Activated naive CD4-positive, alpha-beta T cell treated with anti-CD3 and anti-CD28 coated beads for 36 hours (primary cell): Measurements from ENCODE around the gene CLIC5. TPM values are rescaled to one million over a fixed set of nuclear protein-coding genes. Genes with fewer than 3 reads are reported as not detected.

Experiments
- CTCF ChIA-PET: fragments of 350-600 bp; sonication (Branson Sonifier 250); formaldehyde crosslinking; loops from one replicate; lab custom pipeline; 2021; ENCODE audit warnings: antibody characterized with exemption; lab: Charles Lee
- DNase-seq: peaks from one replicate; pipeline ENCODE4 v3.0.0-alpha.2; 2020
- H3K27ac Mint-ChIP-seq: one replicate; pipeline ENCODE4 v1.8.0; 2021; ENCODE audit warnings: mild to moderate bottlenecking, mixed read lengths
- H3K27me3 Mint-ChIP-seq: one replicate; pipeline ENCODE4 v1.8.0; 2021; ENCODE audit warnings: low read depth, mixed read lengths
- H3K36me3 Mint-ChIP-seq: one replicate; pipeline ENCODE4 v1.8.0; 2021; ENCODE audit warnings: low read depth, mixed read lengths
- H3K4me1 Mint-ChIP-seq: one replicate; pipeline ENCODE4 v1.8.0; 2021; ENCODE audit warnings: low read depth, mixed read lengths
- H3K4me3 Mint-ChIP-seq: one replicate; pipeline ENCODE4 v1.8.0; 2021; ENCODE audit warnings: mild to moderate bottlenecking, moderate library complexity, mixed read lengths
- H3K9me3 Mint-ChIP-seq: one replicate; pipeline ENCODE4 v1.8.0; 2021; ENCODE audit warnings: mixed read lengths
- intact Hi-C: fragments of 100-400 bp; cut with micrococcal nuclease; formaldehyde crosslinking; loops from one replicate; pipeline ENCODE4 v1.15.1; 2023
- total RNA-seq, 2 experiments: library from RNA; stranded (reverse); gene quantifications; one replicate each; pipeline ENCODE4 v1.2.3, GENCODE V29; 2021

CLIC5 gene
- 1 to 10 TPM in 1 of 2 experiments, under 1 TPM in 1; 0.52 to 1.5 TPM for total RNA-seq

DNA sequence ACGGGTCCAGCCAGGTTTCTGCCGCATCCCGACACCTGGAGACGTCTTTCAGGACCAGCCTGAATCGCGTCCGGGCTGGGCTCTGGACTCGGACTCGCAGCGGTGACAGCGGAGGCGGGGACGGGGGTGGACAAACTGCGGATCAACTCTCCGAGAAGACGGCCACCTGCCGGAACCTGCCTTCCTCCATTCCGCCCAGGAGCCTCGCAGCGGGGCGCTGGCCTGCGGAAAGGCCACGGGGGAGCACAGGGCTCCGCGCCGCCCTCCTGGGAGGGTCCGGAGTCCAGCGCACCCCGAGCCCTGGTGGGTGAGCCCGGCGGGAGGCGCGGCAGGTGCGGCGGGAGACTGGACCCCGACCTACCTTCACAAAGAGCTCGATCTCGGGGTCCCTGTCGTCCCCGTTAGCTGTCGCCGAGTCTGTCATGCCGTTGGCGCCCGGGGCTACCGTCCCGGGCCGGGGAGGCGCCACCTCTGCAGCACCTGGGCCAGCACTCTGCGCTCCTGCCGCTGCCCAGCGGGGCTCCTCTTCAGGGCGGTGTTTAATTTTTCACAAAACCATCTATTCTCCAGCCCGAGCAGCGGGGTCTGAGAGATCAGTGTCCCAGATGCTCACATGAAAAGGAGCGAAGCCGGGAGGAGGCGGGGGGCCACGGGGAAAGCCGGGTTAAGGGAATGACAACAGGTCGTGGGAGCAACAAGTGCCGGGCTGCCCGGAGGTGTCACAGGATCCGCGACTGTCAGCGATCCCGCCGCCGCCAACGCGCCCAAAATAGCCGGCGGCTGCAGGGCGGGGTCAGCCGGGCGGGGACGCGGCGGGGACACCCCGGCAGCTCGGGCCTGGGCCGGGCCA is at the start of gene CLIC5:
CLIC5 (minus strand) TSS at position 742 of the 850 bp plus-strand sequence; CDS start at position 424, 318 bp downstream.
- Mint-ChIP-seq H3K27ac (no peak within 1 kb of the TSS), H3K36me3 (no peaks in the 10 kb centered on the region), H3K4me1 (peaks cover 44% of the 10 kb centered on the region), H3K9me3 (no peaks in the 10 kb centered on the region), H3K27me3 (peaks cover 12% of the 10 kb centered on the region), H3K4me3 (peak within 1 kb of the TSS; percentile 75)
- CTCF ChIA-PET: no interaction called here
- peak; percentile 33 for DNase-seq
- intact Hi-C loops: loop anchor here (2.0 to 10.0 kb wide), 4 partner anchors 113 to 1081 kb away; partner anchors contain the start of gene ENPP4

GRCh38 chr6:46062991-46063390 is 47.3 kb upstream of the CLIC5 start:
- peaks cover 7% of the 10 kb centered on the region for H3K27me3 Mint-ChIP-seq
- H3K4me1 Mint-ChIP-seq: no peaks in the 10 kb centered on the region
- no peaks in the 10 kb centered on the region for H3K36me3 Mint-ChIP-seq
- H3K9me3 Mint-ChIP-seq: no peaks in the 10 kb centered on the region
- CTCF ChIA-PET: no interaction called here
- intact Hi-C loops: no loop called here
- no peak overlapping the region for H3K27ac Mint-ChIP-seq
- DNase-seq: no peak
- no peak overlapping the region for H3K4me3 Mint-ChIP-seq

DNA sequence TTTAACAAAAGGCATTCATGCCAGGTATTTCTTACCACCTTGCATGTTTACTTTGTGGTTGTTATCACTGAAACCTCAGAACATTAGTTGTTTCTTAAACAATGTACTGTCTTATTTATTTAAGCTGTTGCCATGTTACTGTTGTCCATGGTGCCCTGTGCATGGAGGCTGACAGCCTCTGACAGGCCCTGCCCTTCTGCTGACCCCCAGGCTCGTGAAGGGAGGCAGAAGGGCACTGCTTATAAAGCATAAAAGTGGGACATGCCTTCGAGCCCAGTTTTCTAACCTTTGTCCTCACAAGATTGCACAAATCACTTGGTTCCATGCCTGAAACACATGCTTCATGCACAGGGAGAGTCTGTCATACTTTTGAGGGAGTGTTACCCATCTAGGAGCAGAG is 46.7 kb upstream of the CLIC5 start:
- no peak for DNase-seq
- CTCF ChIA-PET: no interaction called here
- intact Hi-C loops: no loop called here
- H3K4me1 Mint-ChIP-seq: no peaks in the 10 kb centered on the region
- H3K4me3 Mint-ChIP-seq: no peak overlapping the region
- H3K9me3 Mint-ChIP-seq: no peaks in the 10 kb centered on the region
- no peak overlapping the region for H3K27ac Mint-ChIP-seq
- H3K36me3 Mint-ChIP-seq: no peaks in the 10 kb centered on the region
- peaks cover 13% of the 10 kb centered on the region for H3K27me3 Mint-ChIP-seq

DNA sequence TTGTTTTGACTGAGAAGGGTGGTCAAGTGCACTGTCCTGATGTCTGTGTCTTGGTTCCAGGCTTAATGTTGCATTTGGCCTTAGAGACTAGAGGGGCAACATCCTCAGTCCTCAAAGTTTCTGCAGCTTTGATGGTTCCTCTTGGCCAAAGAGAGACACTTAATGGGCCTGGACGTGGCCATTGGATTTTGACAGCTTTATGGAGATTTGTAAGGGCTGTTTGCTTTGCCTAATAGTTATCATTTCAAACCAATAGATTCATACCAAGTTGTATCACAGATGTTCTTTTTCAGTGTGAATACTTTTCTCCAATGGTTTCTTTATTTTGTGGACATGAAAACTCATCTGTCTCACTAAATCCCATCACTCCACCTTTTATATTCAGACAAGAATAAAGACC is 45.8 kb upstream of the CLIC5 start:
- Mint-ChIP-seq H3K27me3 (peaks cover 17% of the 10 kb centered on the region), H3K4me3 (no peak overlapping the region), H3K36me3 (no peaks in the 10 kb centered on the region), H3K27ac (no peak overlapping the region), H3K4me1 (no peaks in the 10 kb centered on the region), H3K9me3 (no peaks in the 10 kb centered on the region)
- DNase-seq: no peak
- intact Hi-C loops: no loop called here
- CTCF ChIA-PET: no interaction called here

DNA sequence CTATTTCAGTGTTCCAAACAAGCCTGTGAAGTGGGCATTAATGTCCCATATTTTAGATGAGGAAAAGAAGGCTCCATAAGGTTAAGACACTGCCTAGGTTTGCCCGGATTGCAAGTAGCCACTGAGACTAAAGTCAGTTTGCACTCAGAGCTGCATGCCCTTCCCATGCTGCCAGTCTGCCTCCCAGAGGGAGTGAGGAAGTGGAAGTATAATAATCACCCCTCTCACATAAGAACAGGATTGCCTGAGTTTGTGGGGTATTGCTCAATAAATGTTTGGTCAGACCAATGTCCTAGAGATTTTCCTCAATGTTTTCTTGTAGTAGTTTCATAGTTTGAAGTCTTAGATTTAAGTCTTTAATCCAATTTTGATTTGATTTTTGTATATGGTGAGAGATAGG is 43.9 kb upstream of the CLIC5 start:
- no peak overlapping the region for H3K4me3 Mint-ChIP-seq
- H3K27ac Mint-ChIP-seq: no peak overlapping the region
- DNase-seq: no peak
- no peaks in the 10 kb centered on the region for H3K4me1 Mint-ChIP-seq
- no peaks in the 10 kb centered on the region for H3K36me3 Mint-ChIP-seq
- H3K9me3 Mint-ChIP-seq: no peaks in the 10 kb centered on the region
- CTCF ChIA-PET: no interaction called here
- H3K27me3 Mint-ChIP-seq: peaks cover 20% of the 10 kb centered on the region
- intact Hi-C loops: no loop called here

DNA sequence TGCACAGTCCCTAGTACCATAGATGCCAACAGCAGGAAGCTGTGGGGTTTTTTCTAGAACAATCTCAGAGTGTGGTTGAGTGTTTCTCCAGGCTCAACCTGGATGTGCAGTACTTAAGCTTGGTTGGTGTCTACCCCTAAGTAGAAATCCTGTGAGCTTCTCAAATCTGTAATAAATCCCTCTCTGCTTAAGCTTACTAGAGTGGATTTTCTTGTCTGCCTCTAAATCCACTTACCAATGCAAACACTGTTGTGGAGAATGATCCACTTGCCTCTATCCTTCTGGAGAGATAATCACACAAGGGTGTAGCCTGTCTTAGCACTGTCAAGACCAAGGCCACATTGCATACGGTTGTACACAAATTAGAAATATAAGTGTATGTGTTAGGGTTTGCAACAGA is 43.3 kb upstream of the CLIC5 start:
- Mint-ChIP-seq H3K36me3 (no peaks in the 10 kb centered on the region), H3K9me3 (no peaks in the 10 kb centered on the region), H3K4me1 (no peaks in the 10 kb centered on the region), H3K4me3 (no peak overlapping the region), H3K27me3 (peaks cover 20% of the 10 kb centered on the region), H3K27ac (no peak overlapping the region)
- intact Hi-C loops: no loop called here
- no peak for DNase-seq
- CTCF ChIA-PET: no interaction called here

GRCh38 chr6:46057792-46058191 is 42.1 kb upstream of the CLIC5 start:
- no peaks in the 10 kb centered on the region for H3K36me3 Mint-ChIP-seq

DNA sequence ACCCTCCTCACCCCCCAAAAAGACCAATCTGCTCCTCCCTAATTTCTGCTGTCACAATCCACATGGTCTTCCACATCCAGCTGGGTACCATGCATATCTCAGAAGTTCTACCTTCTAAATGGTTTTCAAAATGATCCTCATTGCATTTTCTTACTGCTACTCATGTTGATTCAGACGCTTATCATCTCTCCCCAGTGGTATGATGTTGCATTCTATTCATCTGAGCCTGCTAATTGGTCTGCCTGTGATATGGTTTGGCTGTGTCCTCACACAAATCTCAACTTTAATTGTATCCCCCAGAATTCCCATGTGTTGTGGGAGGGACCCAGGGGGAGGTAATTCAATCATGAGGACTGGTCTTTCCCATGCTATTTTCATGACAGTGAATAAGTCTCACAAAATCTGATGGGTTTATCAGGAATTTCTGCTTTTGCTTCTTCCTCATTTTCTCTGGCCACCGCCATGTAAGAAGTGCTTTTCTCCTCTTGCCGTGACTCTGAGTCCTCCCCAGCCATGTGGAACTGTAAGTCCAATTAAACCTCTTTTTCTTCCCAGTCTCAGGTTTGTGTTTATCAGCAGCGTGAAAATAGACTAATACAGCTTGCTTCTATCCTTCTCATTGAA is 41.4 kb upstream of the CLIC5 start:
- Mint-ChIP-seq H3K36me3 (no peaks in the 10 kb centered on the region), H3K4me1 (peaks cover 7% of the 10 kb centered on the region), H3K27me3 (peaks cover 20% of the 10 kb centered on the region), H3K9me3 (no peaks in the 10 kb centered on the region), H3K4me3 (no peak overlapping the region), H3K27ac (no peak overlapping the region)
- intact Hi-C loops: no loop called here
- no peak for DNase-seq
- CTCF ChIA-PET: no interaction called here

More at GRCh38 chr6:46057792-46058191, 42.1 kb upstream of the CLIC5 start:
- Mint-ChIP-seq H3K9me3 (no peaks in the 10 kb centered on the region), H3K4me1 (peaks cover 7% of the 10 kb centered on the region), H3K27me3 (peaks cover 20% of the 10 kb centered on the region), H3K4me3 (no peak overlapping the region), H3K27ac (no peak overlapping the region)
- CTCF ChIA-PET: no interaction called here
- intact Hi-C loops: no loop called here
- DNase-seq: no peak

DNA sequence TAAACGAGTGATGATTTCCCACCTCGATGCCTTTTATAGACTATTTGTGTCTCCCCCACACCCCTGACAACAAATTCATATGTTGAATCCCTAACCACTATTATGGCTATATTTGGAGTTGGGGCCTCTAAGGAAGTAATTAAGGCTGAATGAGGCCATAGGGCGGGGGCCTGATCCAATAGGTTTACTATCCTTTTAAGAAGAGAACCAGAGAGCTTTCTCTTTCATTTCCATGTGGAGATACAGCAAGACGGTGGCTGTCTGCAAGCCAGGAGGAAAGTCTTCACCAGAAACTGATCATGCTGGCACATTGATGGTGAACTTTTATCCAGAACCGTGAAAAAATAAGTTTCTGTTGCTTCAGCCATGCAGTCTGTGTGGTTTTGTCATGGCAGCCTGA is 38.9 kb upstream of the CLIC5 start:
- no peaks in the 10 kb centered on the region for H3K36me3 Mint-ChIP-seq
- no peak overlapping the region for H3K4me3 Mint-ChIP-seq
- H3K27ac Mint-ChIP-seq: no peak overlapping the region
- peaks cover 7% of the 10 kb centered on the region for H3K4me1 Mint-ChIP-seq
- H3K9me3 Mint-ChIP-seq: no peaks in the 10 kb centered on the region
- H3K27me3 Mint-ChIP-seq: peaks cover 20% of the 10 kb centered on the region
- CTCF ChIA-PET: no interaction called here
- intact Hi-C loops: no loop called here
- no peak for DNase-seq

DNA sequence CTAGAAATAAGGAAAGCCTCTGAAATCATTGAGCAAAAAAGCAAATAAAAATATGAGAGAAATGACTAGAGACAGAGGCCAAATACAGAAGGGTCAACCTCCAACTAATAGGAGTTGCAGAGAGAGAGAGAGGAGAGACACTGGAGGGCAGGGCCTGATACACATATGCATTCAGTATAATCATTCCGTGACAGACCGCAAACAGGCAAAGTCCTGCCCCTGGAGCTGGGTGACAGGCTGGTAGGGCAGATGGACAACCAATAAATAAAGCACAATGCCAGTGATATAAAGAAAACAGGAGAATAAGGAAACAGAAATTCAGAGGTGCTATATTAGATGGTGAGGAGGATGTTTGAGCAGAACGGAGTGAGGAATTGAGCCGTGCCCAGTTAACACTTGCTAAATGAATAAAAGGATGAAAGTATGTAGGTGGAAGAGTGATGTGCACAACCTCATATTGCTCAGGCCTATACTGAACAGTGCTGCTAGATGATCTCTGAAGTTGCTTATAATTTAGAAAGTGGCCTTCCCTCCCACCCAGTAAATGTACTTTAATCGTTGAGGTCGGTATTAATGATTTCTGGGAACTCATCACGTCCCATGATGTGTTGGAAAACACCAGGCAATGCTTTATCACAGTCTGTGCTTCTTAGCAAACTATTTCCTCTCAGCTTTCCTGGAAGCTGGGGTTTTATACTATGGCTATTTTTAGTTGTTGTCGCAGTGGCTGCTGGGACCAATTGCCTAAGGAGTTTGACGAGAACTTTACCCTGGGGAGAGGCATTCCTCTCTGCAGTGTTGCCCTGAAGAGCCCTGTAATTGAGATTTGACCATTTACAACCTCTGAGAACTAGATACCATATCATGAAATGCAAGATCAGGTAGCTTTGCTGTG is 37.6 kb upstream of the CLIC5 start:
- intact Hi-C loops: no loop called here
- Mint-ChIP-seq H3K4me1 (peaks cover 7% of the 10 kb centered on the region), H3K36me3 (no peaks in the 10 kb centered on the region), H3K9me3 (no peaks in the 10 kb centered on the region), H3K27ac (peak overlapping the region; percentile 16), H3K4me3 (no peak overlapping the region), H3K27me3 (peaks cover 18% of the 10 kb centered on the region)
- CTCF ChIA-PET: no interaction called here
- DNase-seq: no peak

GRCh38 chr6:46052479-46052878 is 36.8 kb upstream of the CLIC5 start:
- Mint-ChIP-seq H3K4me3 (no peak overlapping the region), H3K36me3 (no peaks in the 10 kb centered on the region), H3K27me3 (peaks cover 11% of the 10 kb centered on the region), H3K9me3 (no peaks in the 10 kb centered on the region), H3K27ac (peak overlapping the region; percentile 16), H3K4me1 (peaks cover 7% of the 10 kb centered on the region)
- intact Hi-C loops: no loop called here
- DNase-seq: no peak
- CTCF ChIA-PET: no interaction called here

GRCh38 chr6:46051962-46052361 is 36.3 kb upstream of the CLIC5 start:
- Mint-ChIP-seq H3K4me1 (peaks cover 7% of the 10 kb centered on the region), H3K4me3 (no peak overlapping the region), H3K36me3 (no peaks in the 10 kb centered on the region), H3K27ac (no peak overlapping the region), H3K9me3 (no peaks in the 10 kb centered on the region), H3K27me3 (peaks cover 6% of the 10 kb centered on the region)
- no peak for DNase-seq
- intact Hi-C loops: no loop called here
- CTCF ChIA-PET: no interaction called here
